ENCODE data around the gene TRRAP. TPM values are rescaled to one million over a fixed set of nuclear protein-coding genes. Genes with fewer than 3 reads are reported as not detected.

TRRAP gene
- total RNA-seq, 2 donors from 2014 or later, result 23.4 to 24.3 TPM

DNA sequence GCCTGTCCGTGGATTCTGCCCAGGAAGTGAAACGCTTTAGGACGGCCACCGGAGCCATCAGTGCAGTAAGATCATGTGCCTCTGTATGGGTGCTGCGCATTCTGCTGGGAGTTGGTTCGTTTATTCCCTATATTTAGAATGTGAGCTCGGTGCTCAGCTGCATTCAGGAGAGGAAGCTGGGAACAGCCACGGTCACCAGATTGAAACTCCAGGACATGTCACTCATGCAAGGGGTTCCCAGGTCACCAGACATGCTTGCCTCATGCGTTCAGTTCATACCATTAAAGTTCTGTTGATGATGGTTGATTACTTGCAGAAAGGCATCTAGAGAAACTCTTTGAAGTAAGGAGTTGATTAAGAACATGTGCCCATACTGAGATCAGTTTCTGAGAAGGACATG, 78.1 kb downstream of the TRRAP start:
- peak overlapping the region; percentile 45 to 53 for H3K27ac ChIP-seq
- H3K36me3 ChIP-seq, result peaks cover 83% of the 10 kb centered on the region
- no peak for TF ChIP-seq CTCF (IDR thresholded peaks at IDR 0.05)
- H3K4me3 ChIP-seq, result no peak overlapping the region
- H3K9me3 ChIP-seq, result no peaks in the 10 kb centered on the region
- peaks cover 0 to 5% of the 10 kb centered on the region in 2 donors for H3K4me1 ChIP-seq
- DNase-seq (ENCODE audit: low spot score), result no peak
- H3K27me3 ChIP-seq, result no peaks in the 10 kb centered on the region

DNA sequence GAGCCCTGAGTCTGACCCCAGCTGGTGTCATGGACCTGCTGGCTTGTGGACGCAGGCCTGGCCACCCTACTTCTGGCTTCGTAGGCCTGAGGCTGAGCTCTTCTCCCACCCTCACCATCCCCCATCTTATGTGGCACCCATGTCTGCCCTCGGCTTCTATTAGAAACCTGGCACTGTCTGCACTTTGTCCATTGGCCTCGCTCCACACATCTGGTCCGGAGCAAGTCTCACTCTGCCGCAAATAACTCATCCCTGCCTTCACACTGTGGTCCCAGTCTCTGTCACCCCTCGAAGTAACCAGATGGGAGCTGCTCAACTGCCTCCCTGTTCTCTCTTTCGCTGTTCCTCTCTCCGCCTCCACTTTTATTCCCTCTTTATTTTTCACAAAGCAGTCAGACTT, 78.6 kb downstream of the TRRAP start:
- H3K4me1 ChIP-seq, result peaks cover 0 to 5% of the 10 kb centered on the region in 2 donors
- DNase-seq (ENCODE audit: low spot score), result no peak
- TF ChIP-seq CTCF (IDR thresholded peaks at IDR 0.05), result no peak
- H3K4me3 ChIP-seq, result no peak overlapping the region
- H3K36me3 ChIP-seq, result peaks cover 83% of the 10 kb centered on the region
- H3K9me3 ChIP-seq, result no peaks in the 10 kb centered on the region
- no peaks in the 10 kb centered on the region for H3K27me3 ChIP-seq
- peak overlapping the region; percentile 45 to 53 for H3K27ac ChIP-seq

DNA sequence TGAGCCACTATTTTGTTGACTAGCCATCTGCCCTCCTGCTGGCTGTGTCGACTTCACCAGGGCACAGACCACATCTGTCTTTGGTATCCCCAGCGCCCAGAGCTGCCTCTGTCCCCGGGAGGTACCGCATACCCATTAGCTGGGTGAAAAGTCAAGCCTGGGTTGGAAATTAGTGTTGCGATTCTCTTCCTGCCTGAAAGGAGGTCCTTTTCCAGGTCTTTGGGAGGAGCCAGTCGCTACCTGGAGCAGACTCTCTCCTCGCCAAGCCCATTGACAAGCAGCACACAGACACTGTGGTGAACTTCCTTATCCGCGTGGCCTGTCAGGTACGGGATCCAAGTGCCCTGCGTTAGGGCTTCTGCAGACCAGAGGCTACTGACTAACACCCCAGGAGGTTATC, 79.4 kb downstream of the TRRAP start:
- Histone ChIP-seq H3K9me3 (no peaks in the 10 kb centered on the region), H3K27me3 (no peaks in the 10 kb centered on the region), H3K4me1 (peaks cover 0 to 5% of the 10 kb centered on the region in 2 donors), H3K4me3 (no peak overlapping the region), H3K27ac (peak overlapping the region in 1 of 2 donors; percentile 45), H3K36me3 (peaks cover 86% of the 10 kb centered on the region)
- TF ChIP-seq CTCF (IDR thresholded peaks at IDR 0.05), result no peak
- no peak for DNase-seq (ENCODE audit: low spot score)

GRCh38 chr7:98958968-98959367, 80.6 kb downstream of the TRRAP start:
- peaks cover 0 to 5% of the 10 kb centered on the region in 2 donors for H3K4me1 ChIP-seq
- H3K36me3 ChIP-seq, result peaks cover 85% of the 10 kb centered on the region
- H3K9me3 ChIP-seq, result no peaks in the 10 kb centered on the region
- H3K4me3 ChIP-seq, result no peak overlapping the region
- no peak overlapping the region for H3K27ac ChIP-seq
- no peak for DNase-seq (ENCODE audit: low spot score)
- TF ChIP-seq CTCF (IDR thresholded peaks at IDR 0.05), result no peak
- H3K27me3 ChIP-seq, result no peaks in the 10 kb centered on the region

- H3K27ac ChIP-seq, result no peak overlapping the region
- TF ChIP-seq CTCF (IDR thresholded peaks at IDR 0.05), result no peak
- H3K27me3 ChIP-seq, result no peaks in the 10 kb centered on the region
- H3K36me3 ChIP-seq, result peaks cover 84% of the 10 kb centered on the region
- H3K4me1 ChIP-seq, result no peaks in the 10 kb centered on the region
- H3K4me3 ChIP-seq, result no peak overlapping the region
- no peak for DNase-seq (ENCODE audit: low spot score)
- H3K9me3 ChIP-seq, result no peaks in the 10 kb centered on the region
These were observed 85.0 kb downstream of the TRRAP start for GRCh38 chr7:98963305-98963704.

DNA sequence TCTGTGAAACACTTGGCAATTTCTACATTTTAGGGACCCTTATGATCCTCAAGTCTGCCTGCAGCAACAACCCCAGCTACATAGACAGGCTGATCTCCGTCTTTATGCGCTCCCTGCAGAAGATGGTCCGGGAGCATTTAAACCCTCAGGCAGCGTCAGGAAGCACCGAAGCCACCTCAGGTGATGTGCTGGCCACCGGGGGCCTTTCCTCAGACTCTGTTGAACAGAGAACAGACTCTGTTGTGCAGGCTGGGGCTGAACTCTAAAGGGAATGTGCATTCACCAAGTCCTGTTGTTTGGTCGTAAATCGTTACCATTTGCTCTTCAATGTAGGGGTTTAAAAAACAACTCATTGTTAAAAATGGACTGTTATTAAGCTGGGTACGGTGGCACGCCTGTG, 86.3 kb downstream of the TRRAP start:
- Histone ChIP-seq H3K9me3 (no peaks in the 10 kb centered on the region), H3K4me3 (no peak overlapping the region), H3K27me3 (no peaks in the 10 kb centered on the region), H3K27ac (no peak overlapping the region), H3K4me1 (no peaks in the 10 kb centered on the region), H3K36me3 (peaks cover 87% of the 10 kb centered on the region)
- no peak for TF ChIP-seq CTCF (IDR thresholded peaks at IDR 0.05)
- DNase-seq (ENCODE audit: low spot score), result no peak
